Nephron progenitor cell (in vitro differentiated cells): ENCODE data around the gene AKR1B1.

ENCODE experiments used
- DNase-seq: peaks from one replicate; pipeline ENCODE4 v3.0.0; 2021
- H3K27ac Mint-ChIP-seq: 2 replicates; pipeline ENCODE4 v1.8.0; 2021; ENCODE audit warnings: mild to moderate bottlenecking, moderate library complexity, mixed read lengths
- H3K27me3 Mint-ChIP-seq: 2 replicates; pipeline ENCODE4 v1.8.0; 2021; ENCODE audit warnings: mild to moderate bottlenecking, low read depth, mixed read lengths; ENCODE audit not compliant: poor library complexity
- H3K36me3 Mint-ChIP-seq: 2 replicates; pipeline ENCODE4 v1.8.0; 2021; ENCODE audit warnings: low read depth, mixed read lengths
- H3K4me1 Mint-ChIP-seq: 2 replicates; pipeline ENCODE4 v1.8.0; 2021; ENCODE audit warnings: mixed read lengths
- H3K4me3 Mint-ChIP-seq: 2 replicates; pipeline ENCODE4 v1.8.0; 2021; ENCODE audit warnings: mild to moderate bottlenecking, moderate library complexity, mixed read lengths
- H3K9me3 Mint-ChIP-seq: 2 replicates; pipeline ENCODE4 v1.8.0; 2021; ENCODE audit warnings: mild to moderate bottlenecking, moderate library complexity, mixed read lengths
- TF ChIP-seq, protein P1 (sequence below): fragments of 200-600 bp; sonication (generic); IDR thresholded peaks from 2 replicates; pipeline ENCODE4 v1.5.0; 2021; ENCODE audit warnings: antibody characterized with exemption

AKR1B1 gene

DNA sequence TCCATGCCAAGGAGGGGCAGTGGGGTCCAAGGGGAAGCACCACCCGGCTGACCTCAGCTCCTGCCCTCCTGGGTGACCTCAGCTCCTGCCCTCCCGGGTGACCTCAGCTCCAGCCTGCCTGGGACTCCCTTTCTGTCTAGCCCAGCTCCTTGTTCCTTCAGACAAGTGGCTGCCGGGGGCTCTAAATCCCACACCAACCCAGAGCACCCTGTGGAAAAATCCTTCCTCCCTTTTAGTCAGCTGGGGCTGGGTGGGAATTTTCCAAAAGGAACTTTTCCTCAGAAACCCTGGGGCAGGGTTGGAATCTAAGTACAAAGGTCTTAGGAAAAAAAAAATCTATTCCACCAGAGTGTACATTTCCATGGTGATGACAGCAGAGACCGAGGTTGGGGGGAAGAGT lies 36.3 kb downstream of the AKR1B1 start:
- no peak overlapping the region for H3K4me3 Mint-ChIP-seq
- no peak overlapping the region for H3K27ac Mint-ChIP-seq
- TF ChIP-seq, protein P1, sequence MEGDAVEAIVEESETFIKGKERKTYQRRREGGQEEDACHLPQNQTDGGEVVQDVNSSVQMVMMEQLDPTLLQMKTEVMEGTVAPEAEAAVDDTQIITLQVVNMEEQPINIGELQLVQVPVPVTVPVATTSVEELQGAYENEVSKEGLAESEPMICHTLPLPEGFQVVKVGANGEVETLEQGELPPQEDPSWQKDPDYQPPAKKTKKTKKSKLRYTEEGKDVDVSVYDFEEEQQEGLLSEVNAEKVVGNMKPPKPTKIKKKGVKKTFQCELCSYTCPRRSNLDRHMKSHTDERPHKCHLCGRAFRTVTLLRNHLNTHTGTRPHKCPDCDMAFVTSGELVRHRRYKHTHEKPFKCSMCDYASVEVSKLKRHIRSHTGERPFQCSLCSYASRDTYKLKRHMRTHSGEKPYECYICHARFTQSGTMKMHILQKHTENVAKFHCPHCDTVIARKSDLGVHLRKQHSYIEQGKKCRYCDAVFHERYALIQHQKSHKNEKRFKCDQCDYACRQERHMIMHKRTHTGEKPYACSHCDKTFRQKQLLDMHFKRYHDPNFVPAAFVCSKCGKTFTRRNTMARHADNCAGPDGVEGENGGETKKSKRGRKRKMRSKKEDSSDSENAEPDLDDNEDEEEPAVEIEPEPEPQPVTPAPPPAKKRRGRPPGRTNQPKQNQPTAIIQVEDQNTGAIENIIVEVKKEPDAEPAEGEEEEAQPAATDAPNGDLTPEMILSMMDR = no peak
- H3K9me3 Mint-ChIP-seq = no peaks in the 10 kb centered on the region
- peak; percentile 12 for DNase-seq
- H3K36me3 Mint-ChIP-seq = no peaks in the 10 kb centered on the region
- peaks cover 8% of the 10 kb centered on the region for H3K4me1 Mint-ChIP-seq
- H3K27me3 Mint-ChIP-seq = peaks cover 14% of the 10 kb centered on the region

DNA sequence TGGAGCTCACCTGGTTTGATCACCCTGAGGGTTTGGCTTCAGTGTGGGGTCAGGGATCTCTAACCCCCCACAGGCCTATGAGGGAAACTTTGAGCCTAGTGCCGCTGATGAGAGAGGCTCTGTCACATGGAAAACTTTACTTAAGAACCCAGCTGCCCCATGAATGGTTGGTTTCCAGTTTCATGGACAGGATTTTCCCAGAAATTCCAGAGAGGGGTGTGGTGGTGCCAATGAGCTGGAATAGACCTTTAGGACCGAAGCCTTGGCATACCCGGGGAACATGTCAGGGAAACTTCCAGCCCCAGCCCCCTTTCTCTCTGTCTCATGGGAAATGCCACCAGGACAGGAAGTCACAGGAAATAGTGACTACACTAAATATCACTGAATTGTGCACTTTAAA lies 36.9 kb downstream of the AKR1B1 start:
- Mint-ChIP-seq H3K27ac (no peak overlapping the region), H3K4me3 (no peak overlapping the region), H3K36me3 (no peaks in the 10 kb centered on the region), H3K9me3 (no peaks in the 10 kb centered on the region), H3K27me3 (peaks cover 17% of the 10 kb centered on the region), H3K4me1 (peaks cover 8% of the 10 kb centered on the region)
- DNase-seq = no peak
- TF ChIP-seq, protein P1 = no peak

DNA sequence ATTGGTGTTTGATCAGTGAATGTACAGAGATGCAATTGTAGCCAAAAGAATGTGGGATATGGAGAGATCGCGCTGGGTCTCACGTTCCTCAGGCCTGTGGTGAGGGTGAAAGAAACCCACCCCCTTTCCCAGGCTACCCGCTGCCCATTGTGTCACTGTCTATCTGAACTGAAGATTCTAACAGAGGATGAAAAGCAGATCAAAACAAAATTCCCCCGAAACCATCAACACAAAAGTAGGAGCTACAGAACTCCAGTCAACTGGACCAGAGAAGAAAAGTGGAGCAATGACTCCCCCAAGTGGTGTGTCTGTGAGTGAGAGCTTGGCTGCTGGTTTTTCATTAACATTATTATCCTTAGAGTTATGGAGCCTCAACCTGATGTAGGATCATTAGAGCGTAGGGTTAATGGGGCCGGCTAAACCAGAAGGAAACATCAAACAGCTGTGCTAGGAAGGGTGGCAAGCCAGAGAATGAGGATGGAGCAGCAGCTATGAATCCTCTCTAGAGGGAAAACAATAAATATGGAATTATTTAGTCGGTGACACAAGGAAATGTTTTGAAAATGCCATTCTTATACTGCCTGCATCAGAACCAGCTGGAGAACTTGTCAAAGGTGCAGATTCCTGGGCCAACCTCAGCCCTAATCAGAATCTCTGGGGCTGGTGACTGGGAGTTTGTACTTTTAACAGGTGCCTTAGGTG lies 38.3 kb downstream of the AKR1B1 start:
- Mint-ChIP-seq H3K4me3 (no peak overlapping the region), H3K27me3 (peaks cover 17% of the 10 kb centered on the region), H3K9me3 (no peaks in the 10 kb centered on the region)

DNA sequence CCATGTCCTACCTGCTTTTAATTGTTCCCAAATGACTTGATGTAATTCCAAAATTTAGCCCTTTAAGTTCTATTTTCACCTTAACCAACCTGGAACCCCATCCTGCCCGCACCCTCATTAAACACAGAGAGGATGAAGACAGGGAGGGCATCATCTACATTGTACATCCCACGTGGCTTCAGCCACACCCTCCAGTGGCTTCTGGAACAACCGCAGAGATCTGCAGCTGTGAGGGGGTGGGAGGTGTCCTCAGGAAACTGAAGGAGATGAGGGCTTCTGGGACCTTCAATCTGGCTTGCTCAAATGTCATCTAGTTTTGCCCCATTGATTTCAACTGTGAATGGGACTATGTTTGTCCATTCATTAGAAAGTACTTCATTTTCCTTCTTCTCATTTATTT lies 39.0 kb downstream of the AKR1B1 start:
- DNase-seq = no peak
- no peaks in the 10 kb centered on the region for H3K9me3 Mint-ChIP-seq
- TF ChIP-seq, protein P1 = no peak
- peaks cover 8% of the 10 kb centered on the region for H3K4me1 Mint-ChIP-seq
- H3K27ac Mint-ChIP-seq = no peak overlapping the region
- no peaks in the 10 kb centered on the region for H3K36me3 Mint-ChIP-seq
- peaks cover 17% of the 10 kb centered on the region for H3K27me3 Mint-ChIP-seq
- H3K4me3 Mint-ChIP-seq = no peak overlapping the region

More for the DNA sequence above, 38.3 kb downstream of the AKR1B1 start:
- H3K4me1 Mint-ChIP-seq = peaks cover 8% of the 10 kb centered on the region
- H3K27ac Mint-ChIP-seq = peak overlapping the region; percentile 3
- DNase-seq = peak; percentile 48
- TF ChIP-seq, protein P1 = peak; percentile 55
- H3K36me3 Mint-ChIP-seq = no peaks in the 10 kb centered on the region

DNA sequence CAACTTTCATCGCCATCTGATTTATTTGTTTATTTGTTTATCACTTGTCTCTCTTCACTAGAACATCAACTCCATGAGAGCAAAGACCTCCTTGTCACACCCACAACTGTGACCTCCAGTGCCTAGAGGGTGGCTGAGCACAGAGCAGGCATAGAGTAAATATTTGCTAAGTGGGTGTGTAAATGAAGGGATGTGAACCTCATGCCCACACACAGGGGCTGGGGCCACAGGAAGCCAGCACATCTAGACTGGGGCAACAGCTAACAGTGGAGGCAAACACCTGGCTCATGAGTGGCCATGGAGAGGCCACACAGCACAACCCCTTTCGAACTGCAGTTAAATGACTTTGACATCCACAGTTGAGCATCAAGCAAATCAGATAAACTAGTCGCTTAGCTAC lies 39.8 kb downstream of the AKR1B1 start:
- H3K27ac Mint-ChIP-seq = no peak overlapping the region
- DNase-seq = no peak
- H3K36me3 Mint-ChIP-seq = no peaks in the 10 kb centered on the region
- no peak overlapping the region for H3K4me3 Mint-ChIP-seq
- H3K4me1 Mint-ChIP-seq = peaks cover 8% of the 10 kb centered on the region
- peaks cover 15% of the 10 kb centered on the region for H3K27me3 Mint-ChIP-seq
- no peaks in the 10 kb centered on the region for H3K9me3 Mint-ChIP-seq
- TF ChIP-seq, protein P1 = no peak

DNA sequence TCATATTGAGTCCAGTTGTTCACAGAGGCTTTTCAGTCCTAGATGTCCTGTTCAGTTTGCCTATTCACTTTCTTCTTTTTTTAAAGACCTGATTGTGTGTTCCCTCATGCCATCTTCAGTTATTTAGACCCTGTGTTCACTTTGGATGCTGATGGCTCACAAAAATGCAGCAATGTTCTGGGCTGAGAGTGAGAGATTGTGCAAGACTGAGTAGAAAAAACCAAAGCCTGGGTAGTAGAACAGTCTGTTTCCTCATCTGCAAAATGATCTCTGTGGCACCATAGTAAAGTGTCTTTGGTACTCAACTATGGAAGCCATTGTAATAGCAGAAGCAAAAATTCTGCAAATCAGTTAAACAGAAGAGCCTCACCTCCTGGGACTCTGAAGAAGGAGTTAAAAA lies 43.2 kb downstream of the AKR1B1 start:
- peaks cover 3% of the 10 kb centered on the region for H3K9me3 Mint-ChIP-seq
- H3K27ac Mint-ChIP-seq = no peak overlapping the region
- no peak overlapping the region for H3K4me3 Mint-ChIP-seq
- no peak for DNase-seq
- TF ChIP-seq, protein P1 = no peak
- peaks cover 16% of the 10 kb centered on the region for H3K27me3 Mint-ChIP-seq
- peaks cover 6% of the 10 kb centered on the region for H3K4me1 Mint-ChIP-seq
- no peaks in the 10 kb centered on the region for H3K36me3 Mint-ChIP-seq
